HG03039 (cell line): ENCODE data around the gene TCF7L2.

Experiments
- ATAC-seq: cut with Tn5 transposase; IDR thresholded peaks from one replicate; pipeline ENCODE4 v1.9.1; 2021; ENCODE audit warnings: mild to moderate bottlenecking, moderate library complexity; ENCODE audit not compliant: unreplicated experiment

TCF7L2 gene

GRCh38 chr10:113135025-113135424 lies 185.0 kb downstream of the TCF7L2 start:
- ATAC-seq: no peak

- ATAC-seq: no peak
These were observed 188.1 kb downstream of the TCF7L2 start for GRCh38 chr10:113137941-113138685.

DNA sequence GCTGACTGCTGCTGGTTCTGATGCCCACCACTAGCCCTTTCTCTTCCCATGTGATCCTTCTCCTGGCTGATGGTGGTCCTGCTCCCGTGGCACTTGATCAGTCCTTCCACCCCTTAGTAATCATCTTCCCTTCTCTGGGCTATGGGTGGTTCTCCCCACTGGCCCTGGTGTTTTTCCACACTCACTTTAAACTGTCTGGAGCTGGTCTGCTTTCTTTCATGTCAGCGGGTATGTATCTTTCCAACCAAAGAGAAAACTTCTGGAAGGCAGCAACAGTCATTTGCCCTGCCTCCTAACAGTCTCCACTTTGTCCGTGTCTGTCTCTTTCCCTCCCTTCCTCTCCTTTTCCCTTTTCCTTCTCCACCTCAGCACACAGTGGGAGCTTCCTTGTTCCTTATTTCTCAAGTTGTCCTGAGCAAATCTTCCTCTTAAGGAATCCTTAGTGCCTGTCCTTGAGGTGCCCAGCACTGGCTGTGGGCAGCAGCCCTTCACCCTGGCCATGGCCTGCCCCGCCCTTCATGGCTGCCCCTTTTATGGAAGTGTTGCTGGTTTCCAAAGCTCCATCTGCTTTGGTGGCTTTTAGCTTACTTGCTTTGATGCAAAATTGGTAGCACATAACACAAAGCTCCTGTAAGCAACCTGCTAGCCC lies 189.0 kb downstream of the TCF7L2 start:
- no peak for ATAC-seq

GRCh38 chr10:113139699-113140098 lies 189.7 kb downstream of the TCF7L2 start:
- ATAC-seq: no peak

DNA sequence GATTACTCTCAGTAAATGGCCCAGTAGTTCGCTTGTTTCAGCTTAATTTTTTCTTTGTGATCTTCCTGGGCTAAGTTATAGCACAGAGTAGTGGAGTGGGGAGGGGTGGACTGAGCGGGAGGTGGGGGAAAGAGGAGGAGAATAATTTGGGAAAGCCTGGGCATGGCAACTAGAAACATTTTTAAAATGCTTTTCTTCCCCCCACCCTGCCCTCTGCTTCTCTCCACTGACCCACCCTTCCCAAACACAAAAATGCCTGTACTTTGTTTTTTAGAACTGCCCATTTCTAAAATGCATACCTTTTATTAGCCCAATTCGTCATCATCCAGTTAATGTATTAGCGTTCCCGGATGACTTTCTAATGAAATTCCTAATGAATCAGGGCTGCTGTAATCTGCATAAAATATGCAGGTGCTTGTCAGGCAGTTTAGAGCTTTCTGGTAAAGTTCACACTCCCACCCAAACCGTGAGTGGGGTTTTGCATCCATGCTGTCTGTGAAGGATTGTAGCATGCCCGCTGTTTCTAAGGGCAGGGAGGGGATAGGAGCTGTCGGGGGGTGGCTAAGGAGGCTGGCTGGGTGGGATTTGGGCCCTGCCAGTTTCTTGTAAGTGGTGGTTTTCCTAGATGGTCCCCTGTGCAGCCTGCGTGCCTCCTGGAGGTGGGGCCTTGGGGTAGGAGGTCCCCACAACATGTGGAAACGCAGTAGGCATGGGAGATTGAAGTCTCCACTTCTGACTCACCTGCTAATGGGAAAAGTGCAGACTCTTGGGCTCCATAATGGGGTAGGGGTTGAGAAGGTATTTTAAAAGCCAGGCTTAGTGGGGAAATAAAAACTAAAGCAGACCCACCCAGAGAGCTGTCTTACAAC lies 190.3 kb downstream of the TCF7L2 start:
- no peak for ATAC-seq

DNA sequence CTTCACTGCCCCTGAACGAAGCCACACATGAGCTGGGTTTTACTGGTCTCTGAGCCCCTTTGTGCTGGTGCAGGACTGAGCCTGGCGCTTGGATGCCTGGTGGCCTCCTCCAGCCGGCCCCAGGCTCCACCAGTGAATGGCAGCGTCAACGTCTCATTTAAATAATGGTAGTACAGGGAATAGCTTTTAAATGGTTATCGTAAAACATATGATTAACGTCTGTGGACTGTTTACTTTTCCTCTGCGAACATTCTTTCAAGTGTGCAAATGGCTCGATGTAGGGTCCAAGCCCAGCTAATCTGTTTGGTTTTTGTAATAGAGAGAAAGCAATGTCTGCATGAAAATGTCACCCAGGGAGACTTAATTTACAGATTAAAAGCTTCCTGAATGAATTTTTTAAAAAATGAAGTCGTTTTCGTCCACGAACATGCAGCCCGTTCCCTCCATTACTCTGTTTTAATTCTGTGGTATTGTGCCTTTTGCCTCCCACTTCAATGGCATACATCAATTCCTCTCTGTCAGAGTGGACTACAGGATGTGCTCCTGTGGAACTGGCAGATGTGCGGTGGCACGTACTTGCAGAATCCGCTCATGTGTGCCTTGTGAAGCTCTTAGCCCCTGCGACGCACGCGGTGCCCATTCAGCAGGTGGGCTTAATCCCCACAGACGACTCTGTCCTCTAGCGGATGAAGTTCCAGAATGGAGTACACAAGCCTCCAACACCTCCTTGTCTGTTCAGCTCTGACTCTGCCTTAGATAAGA lies 192.7 kb downstream of the TCF7L2 start:
- no peak for ATAC-seq

- no peak for ATAC-seq
These were observed 194.5 kb downstream of the TCF7L2 start for GRCh38 chr10:113144576-113144975.

DNA sequence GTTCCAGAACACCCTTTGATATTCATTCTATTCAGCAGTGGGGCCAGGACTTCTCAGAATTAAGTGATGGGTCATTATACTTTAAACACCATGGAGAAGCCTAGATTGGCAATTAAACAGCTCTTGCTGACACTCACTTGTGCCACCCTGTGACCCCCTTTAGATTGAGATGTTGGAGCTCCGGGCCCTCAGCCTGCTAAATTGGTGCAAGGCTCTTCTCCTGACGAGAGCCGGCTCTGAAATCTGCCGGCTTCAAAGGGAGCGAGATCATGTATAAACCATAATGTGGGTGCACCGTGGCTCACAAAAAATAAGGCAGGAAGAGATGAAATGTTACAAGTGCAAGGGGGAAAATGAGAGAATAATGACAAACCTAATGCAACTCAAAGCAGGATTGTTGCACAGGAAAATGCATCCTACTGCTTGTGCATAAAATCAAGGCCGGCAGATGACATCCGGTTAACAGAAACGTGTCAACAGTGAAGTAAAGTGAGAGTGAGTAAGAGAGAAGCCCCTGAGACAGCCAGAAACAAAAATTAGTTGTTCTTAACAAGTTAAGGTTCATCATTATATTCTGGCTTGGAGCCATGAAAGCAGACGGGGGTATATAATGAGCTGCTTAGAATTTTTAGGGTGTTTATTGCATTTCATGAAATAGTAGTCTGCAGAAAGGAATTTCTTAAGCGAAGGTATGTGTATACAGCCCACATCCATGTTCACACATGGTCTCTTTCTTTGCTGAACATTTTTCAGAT lies 198.2 kb downstream of the TCF7L2 start:
- no peak for ATAC-seq

DNA sequence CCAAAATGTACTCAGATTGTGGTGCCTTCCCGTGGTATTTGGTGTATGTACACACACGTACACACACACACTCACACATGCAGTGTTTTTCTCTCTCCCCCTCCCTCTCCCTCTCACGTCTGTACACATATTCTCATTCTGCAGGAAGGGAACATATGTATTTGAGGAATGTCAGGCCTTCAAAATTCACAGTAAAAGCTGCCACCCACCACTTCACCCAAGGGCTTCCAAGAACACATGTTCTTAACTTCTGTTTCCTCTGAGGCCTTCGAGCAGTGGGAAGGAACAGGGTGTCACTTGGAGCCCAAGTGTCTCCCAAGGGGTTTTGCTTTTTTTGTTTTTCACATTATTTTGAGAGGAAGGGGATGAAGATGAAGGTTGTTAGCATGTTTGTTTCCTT lies 198.9 kb downstream of the TCF7L2 start:
- no peak for ATAC-seq

GRCh38 chr10:113149626-113150025 lies 199.6 kb downstream of the TCF7L2 start:
- ATAC-seq: no peak

DNA sequence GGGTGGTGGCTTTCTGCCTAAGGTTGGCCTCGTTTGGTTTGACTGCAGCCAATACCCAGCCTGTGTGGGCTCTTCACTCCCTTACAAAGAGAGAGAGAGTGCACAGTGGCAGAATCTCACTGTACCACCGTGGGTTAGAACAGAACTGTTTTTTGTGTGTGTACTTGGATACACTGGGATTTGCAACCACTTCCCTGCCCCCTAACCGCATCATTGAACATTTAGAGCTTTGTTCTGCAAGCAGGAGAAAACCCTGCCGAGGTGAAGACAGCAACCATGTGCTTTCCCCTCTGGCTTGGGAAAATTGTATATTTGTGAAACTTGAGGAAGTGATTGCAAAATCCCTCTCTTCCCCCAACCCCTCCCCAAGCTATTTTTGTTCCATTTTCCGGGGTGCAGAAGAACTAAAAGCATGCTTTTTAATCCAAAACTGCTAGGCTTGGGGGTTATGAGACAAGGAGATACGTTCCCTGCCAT lies 201.2 kb downstream of the TCF7L2 start:
- ATAC-seq: no peak

GRCh38 chr10:113153493-113154102 lies 203.6 kb downstream of the TCF7L2 start:
- ATAC-seq: no peak

GRCh38 chr10:113157441-113157840 lies 207.4 kb downstream of the TCF7L2 start:
- no peak for ATAC-seq

GRCh38 chr10:113158183-113158582 lies 208.1 kb downstream of the TCF7L2 start:
- no peak for ATAC-seq

GRCh38 chr10:113159563-113159962 lies 209.5 kb downstream of the TCF7L2 start:
- no peak for ATAC-seq

GRCh38 chr10:113160641-113161040 lies 210.6 kb downstream of the TCF7L2 start:
- no peak for ATAC-seq

- no peak for ATAC-seq
These were observed 211.0 kb downstream of the TCF7L2 start for GRCh38 chr10:113161066-113161465.

- no peak for ATAC-seq
These were observed 212.9 kb downstream of the TCF7L2 start for GRCh38 chr10:113162960-113163359.

DNA sequence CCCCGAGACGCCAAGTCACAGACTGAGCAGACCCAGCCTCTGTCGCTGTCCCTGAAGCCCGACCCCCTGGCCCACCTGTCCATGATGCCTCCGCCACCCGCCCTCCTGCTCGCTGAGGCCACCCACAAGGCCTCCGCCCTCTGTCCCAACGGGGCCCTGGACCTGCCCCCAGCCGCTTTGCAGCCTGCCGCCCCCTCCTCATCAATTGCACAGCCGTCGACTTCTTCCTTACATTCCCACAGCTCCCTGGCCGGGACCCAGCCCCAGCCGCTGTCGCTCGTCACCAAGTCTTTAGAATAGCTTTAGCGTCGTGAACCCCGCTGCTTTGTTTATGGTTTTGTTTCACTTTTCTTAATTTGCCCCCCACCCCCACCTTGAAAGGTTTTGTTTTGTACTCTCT lies 215.6 kb downstream of the TCF7L2 start:
- no peak for ATAC-seq

- no peak for ATAC-seq
These were observed 217.7 kb downstream of the TCF7L2 start for GRCh38 chr10:113167702-113168101.
